ENCODE measurements around the gene OR10G3.

OR10G3 gene

GRCh38 chr14:21558703-21559170 is 21.1 kb downstream of the OR10G3 start:
- no peak overlapping the region for H3K4ac ChIP-seq (ENCODE audit: low read depth, low read length)
- WGBS (ENCODE audit: extremely low coverage, insufficient coverage, insufficient read length), result no CpG with 5 or more reads among the region's 8 CpGs

GRCh38 chr14:21557084-21557901 is 22.6 kb downstream of the OR10G3 start:
- DNase-seq, result peak; percentile 93 to 99
- H3K18ac ChIP-seq (ENCODE audit: low read length), result no peak overlapping the region
- no peak overlapping the region for H3K23ac ChIP-seq (ENCODE audit: low read length)
- peak overlapping the region; percentile 69 for H3K4me2 ChIP-seq (ENCODE audit: low read length)
- H3K9ac ChIP-seq (ENCODE audit: low read length), result peak overlapping the region; percentile 48
- H2BK12ac ChIP-seq (ENCODE audit: low read length), result no peak overlapping the region
- peak overlapping the region; percentile 4 for H4K91ac ChIP-seq (ENCODE audit: low read depth, low read length)
- no peak overlapping the region for H3K4me3 ChIP-seq (ENCODE audit: low read depth, low read length)
- H3K4me1 ChIP-seq (ENCODE audit: control insufficient read depth in 1 of 2, insufficient read depth in 2 of 2, low read length in 2 of 2), result no peaks in the 10 kb centered on the region
- H3K14ac ChIP-seq (ENCODE audit: low read length), result no peak overlapping the region
- H3K9me3 ChIP-seq (ENCODE audit: insufficient read depth, low read depth, low read length), result no peaks in the 10 kb centered on the region
- WGBS (ENCODE audit: extremely low coverage, insufficient coverage, insufficient read length), result no CpG with 5 or more reads among the region's 11 CpGs
- H4K12ac ChIP-seq (ENCODE audit: low read depth, low read length), result peak overlapping the region; percentile 36
- no peak overlapping the region for H3K27ac ChIP-seq (ENCODE audit: low read depth, low read length)
- no peak overlapping the region for H4K8ac ChIP-seq (ENCODE audit: low read depth, low read length)
- H3K79me2 ChIP-seq (ENCODE audit: control insufficient read depth, insufficient read depth, low read length, poor library complexity), result no peaks in the 10 kb centered on the region
- no peak overlapping the region for H2BK5ac ChIP-seq (ENCODE audit: low read depth, low read length, poor library complexity)
- H3K79me1 ChIP-seq (ENCODE audit: low read length), result no peaks in the 10 kb centered on the region
- no peaks in the 10 kb centered on the region for H3K36me3 ChIP-seq (ENCODE audit: control insufficient read depth in 1 of 2, insufficient read depth in 2 of 2, low read length in 2 of 2)
- peak overlapping the region; percentile 79 for H2AFZ ChIP-seq (ENCODE audit: insufficient read depth, low read length, poor library complexity)
- H3K27me3 ChIP-seq (ENCODE audit: insufficient read depth, low read length), result no peaks in the 10 kb centered on the region
- H2BK120ac ChIP-seq (ENCODE audit: insufficient read depth, low read length, poor library complexity), result no peak overlapping the region
- no peak overlapping the region for H3K4ac ChIP-seq (ENCODE audit: low read depth, low read length)
- no peak overlapping the region for H2AK5ac ChIP-seq (ENCODE audit: low read length)

More at GRCh38 chr14:21558703-21559170, 21.1 kb downstream of the OR10G3 start:
- Histone ChIP-seq H3K23ac (ENCODE audit: low read length) (no peak overlapping the region), H3K18ac (ENCODE audit: low read length) (no peak overlapping the region), H4K8ac (ENCODE audit: low read depth, low read length) (no peak overlapping the region), H2BK120ac (ENCODE audit: insufficient read depth, low read length, poor library complexity) (no peak overlapping the region), H2BK12ac (ENCODE audit: low read length) (no peak overlapping the region), H3K14ac (ENCODE audit: low read length) (no peak overlapping the region), H2BK5ac (ENCODE audit: low read depth, low read length, poor library complexity) (no peak overlapping the region), H3K4me1 (ENCODE audit: control insufficient read depth in 1 of 2, insufficient read depth in 2 of 2, low read length in 2 of 2) (no peaks in the 10 kb centered on the region), H3K27me3 (ENCODE audit: insufficient read depth, low read length) (no peaks in the 10 kb centered on the region), H2AFZ (ENCODE audit: insufficient read depth, low read length, poor library complexity) (no peak overlapping the region), H2AK5ac (ENCODE audit: low read length) (no peak overlapping the region), H4K12ac (ENCODE audit: low read depth, low read length) (no peak overlapping the region), H3K79me1 (ENCODE audit: low read length) (no peaks in the 10 kb centered on the region), H3K9ac (ENCODE audit: low read length) (no peak overlapping the region), H3K4me3 (ENCODE audit: low read depth, low read length) (no peak overlapping the region), H3K9me3 (ENCODE audit: insufficient read depth, low read depth, low read length) (no peaks in the 10 kb centered on the region), H3K4me2 (ENCODE audit: low read length) (no peak overlapping the region), H3K79me2 (ENCODE audit: control insufficient read depth, insufficient read depth, low read length, poor library complexity) (no peaks in the 10 kb centered on the region), H3K27ac (ENCODE audit: low read depth, low read length) (no peak overlapping the region), H4K91ac (ENCODE audit: low read depth, low read length) (peak overlapping the region; percentile 6), H3K36me3 (ENCODE audit: control insufficient read depth in 1 of 2, insufficient read depth in 2 of 2, low read length in 2 of 2) (no peaks in the 10 kb centered on the region)
- DNase-seq, result peak; percentile 45 to 67

DNA sequence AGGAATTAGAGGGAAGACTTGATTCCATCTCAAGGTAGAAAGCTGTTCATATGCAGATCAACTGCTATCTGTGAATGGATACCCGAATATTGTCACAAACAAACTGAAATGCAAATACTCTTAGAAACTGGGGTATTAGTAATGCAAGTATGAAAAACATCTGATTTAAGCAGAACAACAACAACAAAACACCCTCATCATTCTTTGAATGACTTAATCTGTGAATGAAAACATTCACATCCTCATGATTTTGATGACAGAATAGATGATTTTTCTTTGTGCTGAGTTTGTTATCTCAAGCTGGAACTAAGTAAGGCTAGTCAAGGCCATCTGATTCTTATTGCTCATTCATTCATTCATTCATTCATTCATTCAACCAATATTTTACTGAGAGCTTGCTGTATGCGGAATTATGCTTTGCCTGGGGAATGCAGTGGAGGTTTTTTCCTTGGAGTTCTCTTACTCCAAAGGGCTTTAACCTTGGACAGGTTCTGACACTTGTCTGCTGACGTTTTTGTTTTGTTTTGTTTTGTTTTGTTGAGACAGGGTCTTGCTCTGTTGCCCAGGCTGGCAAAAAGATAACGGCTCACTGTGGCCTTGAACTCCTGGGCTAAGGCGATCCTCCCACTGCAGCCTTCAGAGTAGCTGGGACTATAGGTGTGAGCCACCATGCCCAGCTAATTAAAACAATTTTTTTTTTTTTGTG is 23.3 kb downstream of the OR10G3 start:
- H4K91ac ChIP-seq (ENCODE audit: low read depth, low read length), result no peak overlapping the region
- no peak overlapping the region for H3K4me3 ChIP-seq (ENCODE audit: low read depth, low read length)
- H2AK5ac ChIP-seq (ENCODE audit: low read length), result no peak overlapping the region
- no peak overlapping the region for H2BK12ac ChIP-seq (ENCODE audit: low read length)
- no CpG with 5 or more reads among the region's 5 CpGs for WGBS (ENCODE audit: extremely low coverage, insufficient coverage, insufficient read length)
- H3K4me1 ChIP-seq (ENCODE audit: control insufficient read depth in 1 of 2, insufficient read depth in 2 of 2, low read length in 2 of 2), result no peaks in the 10 kb centered on the region
- H3K18ac ChIP-seq (ENCODE audit: low read length), result no peak overlapping the region
- no peak overlapping the region for H3K23ac ChIP-seq (ENCODE audit: low read length)
- no peak overlapping the region for H3K9ac ChIP-seq (ENCODE audit: low read length)
- no peak overlapping the region for H4K12ac ChIP-seq (ENCODE audit: low read depth, low read length)
- no peak overlapping the region for H3K4ac ChIP-seq (ENCODE audit: low read depth, low read length)
- no peak overlapping the region for H3K4me2 ChIP-seq (ENCODE audit: low read length)
- H3K14ac ChIP-seq (ENCODE audit: low read length), result no peak overlapping the region
- H4K8ac ChIP-seq (ENCODE audit: low read depth, low read length), result no peak overlapping the region
- H3K79me2 ChIP-seq (ENCODE audit: control insufficient read depth, insufficient read depth, low read length, poor library complexity), result no peaks in the 10 kb centered on the region
- no peaks in the 10 kb centered on the region for H3K27me3 ChIP-seq (ENCODE audit: insufficient read depth, low read length)
- no peaks in the 10 kb centered on the region for H3K36me3 ChIP-seq (ENCODE audit: control insufficient read depth in 1 of 2, insufficient read depth in 2 of 2, low read length in 2 of 2)
- no peaks in the 10 kb centered on the region for H3K79me1 ChIP-seq (ENCODE audit: low read length)
- H3K27ac ChIP-seq (ENCODE audit: low read depth, low read length), result no peak overlapping the region
- H2AFZ ChIP-seq (ENCODE audit: insufficient read depth, low read length, poor library complexity), result no peak overlapping the region
- no peak overlapping the region for H2BK120ac ChIP-seq (ENCODE audit: insufficient read depth, low read length, poor library complexity)
- no peaks in the 10 kb centered on the region for H3K9me3 ChIP-seq (ENCODE audit: insufficient read depth, low read depth, low read length)
- DNase-seq, result peak in 1 of 2 donors; percentile 62
- H2BK5ac ChIP-seq (ENCODE audit: low read depth, low read length, poor library complexity), result no peak overlapping the region

GRCh38 chr14:21553266-21553665 is 26.6 kb downstream of the OR10G3 start:
- H3K4me2 ChIP-seq (ENCODE audit: low read length), result no peak overlapping the region
- no peaks in the 10 kb centered on the region for H3K27me3 ChIP-seq (ENCODE audit: insufficient read depth, low read length)
- WGBS (ENCODE audit: extremely low coverage, insufficient coverage, insufficient read length), result no CpG with 5 or more reads among the region's 3 CpGs
- H2AK5ac ChIP-seq (ENCODE audit: low read length), result no peak overlapping the region
- no peaks in the 10 kb centered on the region for H3K9me3 ChIP-seq (ENCODE audit: insufficient read depth, low read depth, low read length)
- no peak overlapping the region for H4K91ac ChIP-seq (ENCODE audit: low read depth, low read length)
- H4K12ac ChIP-seq (ENCODE audit: low read depth, low read length), result no peak overlapping the region
- no peak overlapping the region for H2AFZ ChIP-seq (ENCODE audit: insufficient read depth, low read length, poor library complexity)
- H2BK5ac ChIP-seq (ENCODE audit: low read depth, low read length, poor library complexity), result no peak overlapping the region
- no peaks in the 10 kb centered on the region for H3K79me1 ChIP-seq (ENCODE audit: low read length)
- no peak overlapping the region for H3K14ac ChIP-seq (ENCODE audit: low read length)
- no peak overlapping the region for H2BK12ac ChIP-seq (ENCODE audit: low read length)
- H3K4me1 ChIP-seq (ENCODE audit: control insufficient read depth in 1 of 2, insufficient read depth in 2 of 2, low read length in 2 of 2), result no peaks in the 10 kb centered on the region
- no peak overlapping the region for H3K23ac ChIP-seq (ENCODE audit: low read length)
- no peak for DNase-seq
- no peaks in the 10 kb centered on the region for H3K79me2 ChIP-seq (ENCODE audit: control insufficient read depth, insufficient read depth, low read length, poor library complexity)
- no peak overlapping the region for H3K9ac ChIP-seq (ENCODE audit: low read length)
- H3K18ac ChIP-seq (ENCODE audit: low read length), result no peak overlapping the region
- no peak overlapping the region for H3K27ac ChIP-seq (ENCODE audit: low read depth, low read length)
- H4K8ac ChIP-seq (ENCODE audit: low read depth, low read length), result no peak overlapping the region
- no peak overlapping the region for H2BK120ac ChIP-seq (ENCODE audit: insufficient read depth, low read length, poor library complexity)
- H3K4ac ChIP-seq (ENCODE audit: low read depth, low read length), result no peak overlapping the region
- H3K36me3 ChIP-seq (ENCODE audit: control insufficient read depth in 1 of 2, insufficient read depth in 2 of 2, low read length in 2 of 2), result no peaks in the 10 kb centered on the region
- H3K4me3 ChIP-seq (ENCODE audit: low read depth, low read length), result no peak overlapping the region

Measured in trophoblast cell (in vitro differentiated cells and primary cell).